HG03097 (cell line): Measurements from ENCODE around the gene TMEM51.

Experiments used
- ATAC-seq: cut with Tn5 transposase; IDR thresholded peaks from one replicate; pipeline ENCODE4 v1.9.1; 2021; ENCODE audit not compliant: unreplicated experiment, low FRiP score

TMEM51 gene

GRCh38 chr1:15261155-15262002 lies 107.8 kb downstream of the TMEM51 start:
- ATAC-seq = peak; percentile 41

- no peak for ATAC-seq
Observed at GRCh38 chr1:15262003-15262377, 108.4 kb downstream of the TMEM51 start.

GRCh38 chr1:15262706-15263105 lies 109.2 kb downstream of the TMEM51 start:
- no peak for ATAC-seq

GRCh38 chr1:15264769-15265168 lies 111.2 kb downstream of the TMEM51 start:
- no peak for ATAC-seq
